OCI-LY7 (cell line): Measurements from ENCODE around the gene METTL8.

Experiments used
- CTCF ChIP-seq: fragments of 200-600 bp; sonication (generic); conservative IDR thresholded peaks from 2 replicates; pipeline ENCODE4 v1.5.1; 2014; ENCODE audit warnings: mild to moderate bottlenecking, antibody characterized with exemption, low read length, moderate library complexity, mixed read lengths
- EZH2phosphoT487 ChIP-seq: fragments of 200-600 bp; sonication (generic); IDR thresholded peaks from 2 replicates; pipeline ENCODE4 v1.6.1; 2018; ENCODE audit warnings: low read depth, borderline replicate concordance, mild to moderate bottlenecking, mixed run types, antibody characterized with exemption, low read length, moderate library complexity, mixed read lengths

GRCh38 chr2:171274757-171275156 is 159.0 kb downstream of the METTL8 start:
- TF ChIP-seq EZH2phosphoT487 (no peak), CTCF (no peak)
